ENCODE results near the gene PTPRA. TPM values are rescaled to one million over a fixed set of nuclear protein-coding genes. Genes with fewer than 3 reads are reported as not detected.

Gene PTPRA
- total RNA-seq, 1 donor: 44.2 TPM

DNA sequence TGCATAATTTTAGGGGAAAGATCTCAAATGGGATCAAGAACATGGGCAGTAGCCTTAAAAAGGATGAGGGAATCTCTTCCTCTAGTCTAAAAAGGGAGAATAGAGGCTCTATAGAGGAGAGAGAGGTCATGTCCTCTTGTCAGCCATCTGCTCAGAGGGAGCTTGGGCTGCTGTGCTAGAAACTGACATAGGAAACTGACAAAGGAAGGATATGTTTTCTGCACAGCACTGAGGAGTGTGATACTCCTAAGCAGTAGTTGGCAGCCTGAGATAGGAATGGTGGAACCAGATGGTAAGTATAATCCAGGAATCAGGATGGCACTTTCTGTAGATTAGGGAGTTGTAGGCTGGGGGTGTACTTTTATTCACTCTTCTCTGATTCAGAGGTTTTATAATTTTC is 59.2 kb downstream of the PTPRA start:
- DNase-seq (ENCODE audit: insufficient read length, low spot score, missing footprints): no peak
- Histone ChIP-seq H3K4me3 (ENCODE audit: insufficient read depth, low read length) (no peak overlapping the region), H4K20me1 (ENCODE audit: insufficient read depth, low read length) (peaks cover 3% of the 10 kb centered on the region), H3K27me3 (ENCODE audit: insufficient read depth, low read length) (no peaks in the 10 kb centered on the region), H2AFZ (ENCODE audit: low read length) (no peak overlapping the region), H3K79me2 (ENCODE audit: insufficient read depth, low read length) (peaks cover 2% of the 10 kb centered on the region), H3K9me3 (ENCODE audit: low read depth, low read length) (no peaks in the 10 kb centered on the region), H3K4me2 (ENCODE audit: insufficient read depth, low read length) (no peak overlapping the region), H3K4me1 (ENCODE audit: insufficient read depth, low read length) (no peaks in the 10 kb centered on the region), H3K36me3 (ENCODE audit: insufficient read depth, low read length) (no peaks in the 10 kb centered on the region), H3K27ac (ENCODE audit: low read depth, low read length) (no peak overlapping the region)
- TF ChIP-seq, protein P1, sequence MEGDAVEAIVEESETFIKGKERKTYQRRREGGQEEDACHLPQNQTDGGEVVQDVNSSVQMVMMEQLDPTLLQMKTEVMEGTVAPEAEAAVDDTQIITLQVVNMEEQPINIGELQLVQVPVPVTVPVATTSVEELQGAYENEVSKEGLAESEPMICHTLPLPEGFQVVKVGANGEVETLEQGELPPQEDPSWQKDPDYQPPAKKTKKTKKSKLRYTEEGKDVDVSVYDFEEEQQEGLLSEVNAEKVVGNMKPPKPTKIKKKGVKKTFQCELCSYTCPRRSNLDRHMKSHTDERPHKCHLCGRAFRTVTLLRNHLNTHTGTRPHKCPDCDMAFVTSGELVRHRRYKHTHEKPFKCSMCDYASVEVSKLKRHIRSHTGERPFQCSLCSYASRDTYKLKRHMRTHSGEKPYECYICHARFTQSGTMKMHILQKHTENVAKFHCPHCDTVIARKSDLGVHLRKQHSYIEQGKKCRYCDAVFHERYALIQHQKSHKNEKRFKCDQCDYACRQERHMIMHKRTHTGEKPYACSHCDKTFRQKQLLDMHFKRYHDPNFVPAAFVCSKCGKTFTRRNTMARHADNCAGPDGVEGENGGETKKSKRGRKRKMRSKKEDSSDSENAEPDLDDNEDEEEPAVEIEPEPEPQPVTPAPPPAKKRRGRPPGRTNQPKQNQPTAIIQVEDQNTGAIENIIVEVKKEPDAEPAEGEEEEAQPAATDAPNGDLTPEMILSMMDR (IDR thresholded peaks at IDR 0.05; ENCODE audit: extremely low read depth, low read depth, low read length): no peak

DNA sequence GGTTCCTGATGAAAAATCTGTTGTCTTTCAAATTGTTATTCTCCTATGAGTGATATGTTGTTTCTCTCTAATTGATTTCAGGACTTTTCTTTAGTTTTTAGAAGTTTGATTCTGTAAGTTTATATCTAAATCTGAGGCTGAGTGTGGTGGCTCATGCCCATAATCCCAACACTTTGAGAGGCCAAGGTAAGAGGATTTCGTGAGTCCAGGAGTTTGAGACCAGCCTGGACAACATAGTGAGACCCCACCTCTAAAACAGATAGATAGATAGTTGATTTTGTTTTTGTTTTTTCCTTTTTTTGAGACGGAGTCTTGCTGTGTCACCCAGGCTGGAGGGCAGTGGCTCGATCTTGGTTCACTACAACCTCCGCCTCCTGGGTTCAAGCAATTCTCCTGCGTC is 64.6 kb downstream of the PTPRA start:
- Histone ChIP-seq H3K4me1 (ENCODE audit: insufficient read depth, low read length) (no peaks in the 10 kb centered on the region), H2AFZ (ENCODE audit: low read length) (no peak overlapping the region), H3K4me2 (ENCODE audit: insufficient read depth, low read length) (no peak overlapping the region), H3K27ac (ENCODE audit: low read depth, low read length) (no peak overlapping the region), H3K27me3 (ENCODE audit: insufficient read depth, low read length) (no peaks in the 10 kb centered on the region), H3K9me3 (ENCODE audit: low read depth, low read length) (no peaks in the 10 kb centered on the region), H3K79me2 (ENCODE audit: insufficient read depth, low read length) (peaks cover 18% of the 10 kb centered on the region), H3K4me3 (ENCODE audit: insufficient read depth, low read length) (no peak overlapping the region), H3K36me3 (ENCODE audit: insufficient read depth, low read length) (no peaks in the 10 kb centered on the region), H4K20me1 (ENCODE audit: insufficient read depth, low read length) (peaks cover 4% of the 10 kb centered on the region)
- no peak for DNase-seq (ENCODE audit: insufficient read length, low spot score, missing footprints)
- TF ChIP-seq, protein P1 (IDR thresholded peaks at IDR 0.05; ENCODE audit: extremely low read depth, low read depth, low read length): no peak

DNA sequence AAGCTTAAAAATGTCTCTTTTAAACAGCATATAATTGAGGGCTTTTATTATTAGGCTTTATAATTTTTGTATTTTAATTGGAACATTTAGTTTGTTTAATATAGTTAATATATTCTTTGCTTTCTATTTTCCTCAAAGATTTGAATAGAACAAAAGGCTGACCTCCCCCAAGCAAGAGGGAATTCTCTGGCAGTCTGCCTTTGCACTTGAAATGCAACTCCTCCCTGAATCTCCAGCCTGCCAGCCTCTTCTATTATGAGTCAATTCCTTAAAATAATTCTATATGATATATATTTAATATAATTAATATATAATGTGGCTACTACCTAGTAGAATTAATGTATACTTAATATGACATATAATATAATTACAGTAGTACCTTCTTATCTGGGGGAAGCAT is 69.2 kb downstream of the PTPRA start:
- H3K9me3 ChIP-seq (ENCODE audit: low read depth, low read length): no peaks in the 10 kb centered on the region
- no peak overlapping the region for H3K27ac ChIP-seq (ENCODE audit: low read depth, low read length)
- peaks cover 6% of the 10 kb centered on the region for H3K4me1 ChIP-seq (ENCODE audit: insufficient read depth, low read length)
- H3K4me2 ChIP-seq (ENCODE audit: insufficient read depth, low read length): no peak overlapping the region
- peaks cover 32% of the 10 kb centered on the region for H3K79me2 ChIP-seq (ENCODE audit: insufficient read depth, low read length)
- peaks cover 4% of the 10 kb centered on the region for H4K20me1 ChIP-seq (ENCODE audit: insufficient read depth, low read length)
- H2AFZ ChIP-seq (ENCODE audit: low read length): no peak overlapping the region
- no peaks in the 10 kb centered on the region for H3K36me3 ChIP-seq (ENCODE audit: insufficient read depth, low read length)
- DNase-seq (ENCODE audit: insufficient read length, low spot score, missing footprints): no peak
- H3K27me3 ChIP-seq (ENCODE audit: insufficient read depth, low read length): no peaks in the 10 kb centered on the region
- H3K4me3 ChIP-seq (ENCODE audit: insufficient read depth, low read length): no peak overlapping the region
- TF ChIP-seq, protein P1 (IDR thresholded peaks at IDR 0.05; ENCODE audit: extremely low read depth, low read depth, low read length): no peak

DNA sequence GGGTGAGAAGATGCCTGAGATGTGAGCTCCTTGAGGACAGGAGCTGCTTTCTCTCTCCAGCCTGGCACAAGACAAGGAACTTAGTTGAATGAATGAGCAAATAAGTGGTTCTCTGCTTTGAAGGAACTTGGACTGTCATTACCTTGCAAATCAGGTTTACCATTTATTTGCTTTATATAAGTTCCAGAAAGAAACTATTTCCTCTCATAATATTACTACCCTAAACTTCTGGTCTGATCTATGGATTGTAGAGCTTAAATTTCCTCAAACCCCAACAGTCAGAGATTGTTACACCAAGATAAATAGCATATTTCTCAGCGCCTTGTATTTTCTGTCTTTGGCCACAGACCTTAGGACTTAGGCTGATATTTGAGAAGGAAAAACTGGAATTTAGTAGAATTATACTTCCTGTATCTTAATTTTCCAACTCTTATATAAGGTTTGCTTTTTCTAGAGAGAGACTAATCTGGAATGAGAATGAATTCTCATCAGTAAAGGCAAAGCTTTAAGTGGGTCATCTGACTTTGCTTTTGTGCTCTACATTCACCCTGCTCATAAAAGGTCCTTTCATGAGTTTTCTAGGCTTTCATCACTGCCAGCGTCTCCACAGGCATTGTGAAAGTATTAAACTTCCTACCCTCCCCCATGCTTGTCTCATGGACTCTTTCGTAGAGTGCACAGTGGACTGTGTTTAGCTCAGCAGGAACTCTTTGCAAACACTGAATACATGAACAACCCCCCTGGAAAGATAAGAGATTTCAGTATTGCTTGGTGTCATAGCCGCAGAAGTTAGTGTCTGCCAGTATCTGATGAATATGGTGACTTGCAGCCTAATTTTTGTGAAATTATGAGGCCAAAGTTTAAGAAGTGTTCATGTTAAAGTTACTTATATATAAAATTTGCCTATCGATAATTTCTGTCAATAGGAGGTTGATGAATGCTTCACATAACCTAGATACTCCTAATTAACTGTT is 74.0 kb downstream of the PTPRA start:
- no peaks in the 10 kb centered on the region for H3K27me3 ChIP-seq (ENCODE audit: insufficient read depth, low read length)
- peak overlapping the region; percentile 21 for H3K4me2 ChIP-seq (ENCODE audit: insufficient read depth, low read length)
- peak; percentile 39 for DNase-seq (ENCODE audit: insufficient read length, low spot score, missing footprints)
- peaks cover 8% of the 10 kb centered on the region for H3K36me3 ChIP-seq (ENCODE audit: insufficient read depth, low read length)
- no peak overlapping the region for H2AFZ ChIP-seq (ENCODE audit: low read length)
- no peaks in the 10 kb centered on the region for H4K20me1 ChIP-seq (ENCODE audit: insufficient read depth, low read length)
- H3K9me3 ChIP-seq (ENCODE audit: low read depth, low read length): no peaks in the 10 kb centered on the region
- H3K4me3 ChIP-seq (ENCODE audit: insufficient read depth, low read length): no peak overlapping the region
- H3K4me1 ChIP-seq (ENCODE audit: insufficient read depth, low read length): peaks cover 8% of the 10 kb centered on the region
- H3K79me2 ChIP-seq (ENCODE audit: insufficient read depth, low read length): peaks cover 14% of the 10 kb centered on the region
- TF ChIP-seq, protein P1 (IDR thresholded peaks at IDR 0.05; ENCODE audit: extremely low read depth, low read depth, low read length): no peak
- H3K27ac ChIP-seq (ENCODE audit: low read depth, low read length): peak overlapping the region; percentile 8
